HG03039 (cell line): ENCODE results near the gene HAGH.
A peak's percentile ranks its signal among the peaks of the same experiment; 100 is the strongest.

Experiments
- ATAC-seq: cut with Tn5 transposase; IDR thresholded peaks from one replicate; pipeline ENCODE4 v1.9.1; 2021; ENCODE audit warnings: mild to moderate bottlenecking, moderate library complexity; ENCODE audit not compliant: unreplicated experiment

The HAGH gene

DNA sequence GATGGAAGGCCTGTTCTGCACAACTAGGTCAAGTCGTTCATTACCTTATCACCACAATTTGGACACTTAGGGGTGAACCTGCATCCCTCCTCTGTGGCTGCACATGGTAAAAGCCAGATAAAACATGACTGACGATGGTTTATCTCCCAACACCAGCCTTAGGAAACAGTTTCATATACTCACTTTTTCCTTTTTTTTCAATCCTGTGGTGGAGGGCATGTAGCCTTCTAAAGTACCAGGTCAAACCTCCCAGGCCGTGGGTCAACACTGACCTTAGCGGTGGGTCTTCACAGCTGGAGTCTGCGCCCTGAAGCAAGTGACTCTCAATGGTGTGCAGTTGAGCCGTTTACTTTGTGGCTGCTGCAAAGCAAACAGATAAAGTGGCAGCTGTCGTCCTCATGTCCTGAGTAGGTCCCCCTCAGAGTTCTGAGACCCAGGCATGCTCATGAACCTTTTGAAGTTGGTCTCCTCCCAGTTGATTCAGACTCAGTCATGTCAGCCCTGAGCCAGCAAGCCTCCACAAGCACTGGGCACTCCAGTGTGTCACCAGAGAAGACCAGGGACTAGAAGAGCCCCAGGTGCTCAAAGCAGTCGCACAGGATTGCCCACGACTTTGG, 6.3 kb upstream of the HAGH start:
- no peak for ATAC-seq

DNA sequence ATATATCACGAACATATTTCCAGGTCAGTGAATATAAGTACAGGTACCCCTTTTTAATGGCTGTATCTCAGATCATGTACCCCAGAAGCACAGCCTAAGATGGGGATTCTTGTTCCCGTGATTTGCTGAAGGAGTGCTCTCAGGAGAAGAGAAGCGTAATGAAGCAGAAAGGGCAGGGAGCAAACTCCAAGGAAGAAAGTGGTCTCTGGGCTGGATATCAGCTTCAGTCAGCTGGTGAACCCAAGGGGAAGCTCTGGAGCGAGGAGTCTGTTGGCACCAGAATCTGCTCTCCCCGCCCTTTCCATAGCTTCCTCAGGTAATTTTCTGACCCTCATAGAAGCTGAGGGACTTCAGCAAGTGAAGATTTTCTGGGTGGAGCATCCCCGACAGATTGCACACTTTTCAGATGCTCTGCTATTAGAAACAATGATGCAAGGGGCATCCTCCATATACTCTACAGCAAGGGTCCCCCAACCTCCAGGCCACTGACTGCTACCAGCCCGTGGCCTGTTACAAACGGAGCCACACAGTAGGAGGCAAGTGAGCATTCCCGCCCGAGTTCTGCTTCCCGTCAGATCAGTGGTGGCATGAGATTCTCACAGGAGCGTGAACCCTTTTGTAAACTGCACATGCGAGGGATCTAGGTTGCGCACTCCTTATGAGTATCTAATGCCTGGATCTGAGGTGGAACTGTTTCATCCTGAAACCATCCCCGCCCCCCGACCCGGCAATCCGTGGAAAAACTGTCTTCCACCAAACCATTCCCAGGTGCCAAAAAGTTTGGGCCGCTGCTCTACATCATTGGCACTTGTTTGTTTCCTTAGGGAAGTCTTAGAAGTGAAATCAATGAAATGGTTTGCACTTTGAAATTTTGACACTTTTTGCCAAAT, 4.8 kb upstream of the HAGH start:
- ATAC-seq = no peak

DNA sequence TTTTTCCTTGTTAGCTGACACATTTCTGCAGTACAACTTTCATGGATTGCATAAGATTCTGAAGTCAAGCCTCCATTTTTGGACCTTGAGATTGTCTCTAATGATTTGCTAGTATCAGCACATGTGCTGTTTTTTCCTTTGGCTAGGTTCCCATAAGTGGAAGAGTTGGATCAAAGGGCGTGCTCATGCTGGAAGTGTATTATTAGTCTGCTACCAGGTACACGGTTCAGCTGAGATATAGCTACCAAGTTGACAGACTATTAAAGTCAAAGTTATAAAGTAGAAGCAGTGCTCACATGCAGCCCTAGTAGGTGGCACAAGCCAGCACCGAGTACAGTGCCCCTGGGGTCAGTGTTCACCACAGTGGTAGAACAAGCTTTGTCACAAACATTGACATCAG, 3.6 kb upstream of the HAGH start:
- no peak for ATAC-seq

DNA sequence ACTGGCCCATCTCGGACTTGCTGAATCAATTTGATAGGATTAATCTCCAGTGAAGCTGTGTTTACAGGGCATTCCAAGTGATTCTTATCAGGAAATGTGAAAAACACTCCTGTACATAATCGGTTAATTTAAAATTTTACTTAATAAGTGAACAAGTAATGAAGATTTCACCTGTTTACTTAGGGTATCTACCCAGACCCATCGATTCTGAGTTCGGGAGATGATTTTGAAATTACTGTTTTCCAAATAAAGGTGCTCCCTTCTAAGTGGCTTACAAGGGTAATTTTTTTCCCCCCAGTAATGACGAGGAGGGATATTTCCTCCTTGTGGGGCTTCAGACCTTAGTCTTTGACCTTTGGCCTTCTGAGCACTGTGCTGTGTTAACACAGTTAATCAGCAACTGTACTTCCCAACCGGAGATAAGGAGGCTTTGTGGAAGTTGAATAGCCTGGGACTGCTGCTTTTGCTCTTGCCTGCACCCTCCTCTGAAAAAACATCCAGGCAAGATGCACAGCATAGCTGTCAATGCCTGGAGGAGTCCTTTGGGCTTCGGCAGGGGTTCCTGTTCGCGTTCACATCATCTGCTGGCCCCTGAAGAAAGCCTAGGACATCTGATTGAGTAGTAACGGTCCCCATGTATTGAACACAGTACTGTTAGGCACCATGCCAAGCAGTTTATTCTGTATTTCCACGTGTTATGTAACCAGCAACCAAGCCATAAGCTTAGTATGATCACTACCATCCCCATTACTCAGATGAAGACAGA, 2.2 kb upstream of the HAGH start:
- no peak for ATAC-seq

DNA sequence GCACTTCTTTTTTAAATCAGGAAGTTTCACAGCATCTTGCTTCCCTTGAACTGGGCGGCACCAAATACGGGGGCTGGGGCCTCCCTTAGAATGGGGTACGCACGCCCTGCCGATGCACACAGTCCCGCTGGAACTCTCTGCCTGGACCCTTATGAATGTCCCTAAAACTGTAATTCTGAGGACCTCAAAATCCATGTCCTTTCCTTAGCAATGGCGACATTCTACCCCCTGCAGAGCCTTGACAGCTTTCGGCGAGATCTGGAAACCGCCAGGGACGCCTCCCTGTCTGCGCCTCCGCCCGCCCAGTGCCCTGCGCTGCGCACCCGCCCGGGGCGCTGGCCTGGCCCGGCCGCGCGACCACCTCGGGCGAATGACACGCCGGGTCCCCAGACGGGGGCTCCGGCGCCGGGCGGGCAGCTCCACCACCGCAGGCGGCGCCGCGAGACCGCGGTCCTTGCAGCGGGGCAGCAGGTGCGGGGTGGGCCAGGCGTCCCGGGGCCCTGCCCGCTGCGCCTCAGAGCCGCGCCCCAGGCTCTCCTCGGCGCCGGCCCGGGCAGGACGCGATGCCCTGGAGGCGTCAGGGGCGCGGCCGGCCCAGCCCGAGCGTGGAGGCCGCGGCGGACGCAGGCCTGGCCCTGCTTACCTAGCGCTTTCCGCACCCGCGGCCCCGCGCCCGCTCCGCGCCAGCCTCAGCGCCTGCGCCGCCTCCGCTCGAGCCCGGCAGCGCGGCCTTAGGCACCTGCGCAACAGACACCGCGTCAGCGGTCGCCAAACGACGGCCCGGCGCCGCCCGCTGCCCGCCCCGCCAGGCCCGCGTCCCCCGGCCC, 548 bp downstream of the HAGH start:
- peak; percentile 41 for ATAC-seq

DNA sequence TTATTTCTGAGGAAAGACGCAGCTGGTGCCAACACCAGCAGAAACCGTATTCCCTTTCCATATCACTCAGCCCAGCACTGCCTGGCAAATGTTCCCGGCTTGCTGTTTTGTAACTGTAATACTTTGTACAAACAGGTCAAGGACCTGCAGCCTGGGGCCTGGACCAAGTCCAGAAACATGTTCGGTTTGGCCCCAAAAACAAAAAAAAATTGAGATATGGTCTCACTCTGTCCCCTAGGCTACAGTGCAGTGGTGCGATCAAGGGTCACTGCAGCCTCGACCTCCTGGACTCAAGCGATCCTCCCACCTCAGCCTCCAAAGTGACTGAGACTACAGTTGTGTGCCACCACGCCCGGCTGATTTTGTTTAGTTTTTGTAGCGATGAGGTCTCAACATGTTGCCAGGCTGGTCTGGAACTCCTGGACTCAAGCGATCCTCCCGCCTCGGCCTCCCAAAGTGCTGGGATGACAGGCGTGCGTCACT, 1.2 kb downstream of the HAGH start:
- no peak for ATAC-seq

DNA sequence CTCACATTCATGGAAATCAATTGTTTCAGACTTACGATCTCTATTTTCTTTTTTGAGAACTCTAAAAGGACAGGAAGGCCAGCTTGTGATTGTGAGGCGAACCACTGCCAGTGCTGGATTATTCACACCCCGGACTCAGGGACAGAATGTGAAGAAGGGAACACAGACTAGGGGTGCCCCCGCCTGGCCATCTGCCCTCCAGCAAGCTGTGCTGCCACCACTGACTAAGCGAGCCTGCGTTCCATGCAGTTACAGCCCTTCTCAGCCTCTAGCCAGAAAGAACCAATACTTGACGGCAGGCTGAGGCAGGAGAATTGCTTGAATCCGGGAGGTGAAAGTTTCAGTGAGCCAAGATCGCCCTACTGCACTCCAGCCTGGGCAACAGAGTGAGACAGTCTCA, 2.8 kb downstream of the HAGH start:
- no peak for ATAC-seq

DNA sequence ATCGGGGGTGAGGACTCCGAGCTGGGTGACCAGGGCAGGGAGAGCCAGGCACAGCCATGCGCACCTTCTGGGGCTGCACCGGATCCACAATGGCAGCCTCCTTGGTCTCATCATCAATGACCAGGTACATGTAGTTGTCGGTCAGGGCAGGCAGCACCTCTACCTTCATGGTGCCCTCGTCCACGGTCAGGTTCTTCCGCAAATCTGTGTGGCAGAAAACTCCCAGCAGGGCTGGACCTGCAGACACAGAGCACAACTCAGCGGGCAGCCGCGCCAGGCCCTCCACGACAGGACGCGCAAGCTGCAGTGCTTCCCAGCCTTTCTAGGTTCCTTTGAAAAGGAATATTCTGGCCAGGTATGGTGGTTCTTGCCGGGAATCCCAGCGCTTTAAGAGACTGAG, 3.8 kb downstream of the HAGH start:
- no peak for ATAC-seq

DNA sequence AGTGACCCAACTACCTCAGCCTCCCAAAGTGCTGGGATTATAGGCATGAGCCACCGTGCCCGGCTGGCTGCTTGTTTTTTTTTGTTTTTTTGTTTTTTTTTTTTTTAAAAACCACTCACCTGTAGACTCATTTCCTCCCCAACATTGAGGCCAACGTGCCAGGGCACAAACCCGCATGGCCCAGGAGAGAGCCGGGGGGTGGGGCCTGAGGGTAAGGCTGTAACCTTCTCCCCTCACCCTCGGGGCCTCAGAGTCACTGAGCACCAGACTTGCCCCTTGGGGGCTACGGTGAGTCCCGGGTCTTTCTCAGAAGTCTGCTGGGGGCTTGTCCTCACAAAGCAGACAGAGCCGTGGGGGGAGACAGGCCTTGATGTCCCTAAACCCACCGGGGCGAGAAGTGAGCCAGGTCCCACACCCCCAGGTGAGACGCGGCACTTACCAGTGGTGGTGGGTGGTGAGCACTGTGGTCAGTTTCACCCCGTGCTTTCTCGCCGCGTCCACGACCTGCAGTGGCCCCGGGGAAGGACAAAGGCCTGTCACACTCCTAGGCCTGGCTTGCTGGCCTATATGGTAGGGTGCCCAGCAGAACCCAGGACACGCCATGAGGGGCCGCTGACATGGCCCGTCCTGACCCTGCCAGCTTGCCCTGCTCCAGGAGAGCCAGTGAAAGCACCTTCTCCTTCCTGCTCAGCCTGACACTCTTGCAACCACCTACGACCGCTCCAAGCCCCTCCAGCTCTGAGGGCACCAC, 4.6 kb downstream of the HAGH start:
- ATAC-seq = no peak

DNA sequence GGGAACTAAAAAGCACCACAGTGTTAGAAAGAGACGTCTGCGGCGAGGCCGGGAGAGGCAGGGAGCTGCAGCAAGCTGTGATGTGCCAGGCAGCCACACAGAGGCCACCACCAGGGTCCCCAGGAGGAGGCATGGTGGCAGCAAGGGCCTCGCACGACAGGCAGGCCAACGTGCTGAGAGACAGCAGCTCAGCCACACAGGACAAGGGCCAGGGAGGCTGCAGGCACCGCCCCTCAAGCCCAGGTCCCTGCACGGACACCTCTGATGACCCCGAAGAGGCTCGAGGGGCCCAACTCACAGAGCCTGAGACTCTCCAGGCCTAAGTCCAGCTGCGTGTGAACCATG, 5.7 kb downstream of the HAGH start:
- ATAC-seq = no peak

DNA sequence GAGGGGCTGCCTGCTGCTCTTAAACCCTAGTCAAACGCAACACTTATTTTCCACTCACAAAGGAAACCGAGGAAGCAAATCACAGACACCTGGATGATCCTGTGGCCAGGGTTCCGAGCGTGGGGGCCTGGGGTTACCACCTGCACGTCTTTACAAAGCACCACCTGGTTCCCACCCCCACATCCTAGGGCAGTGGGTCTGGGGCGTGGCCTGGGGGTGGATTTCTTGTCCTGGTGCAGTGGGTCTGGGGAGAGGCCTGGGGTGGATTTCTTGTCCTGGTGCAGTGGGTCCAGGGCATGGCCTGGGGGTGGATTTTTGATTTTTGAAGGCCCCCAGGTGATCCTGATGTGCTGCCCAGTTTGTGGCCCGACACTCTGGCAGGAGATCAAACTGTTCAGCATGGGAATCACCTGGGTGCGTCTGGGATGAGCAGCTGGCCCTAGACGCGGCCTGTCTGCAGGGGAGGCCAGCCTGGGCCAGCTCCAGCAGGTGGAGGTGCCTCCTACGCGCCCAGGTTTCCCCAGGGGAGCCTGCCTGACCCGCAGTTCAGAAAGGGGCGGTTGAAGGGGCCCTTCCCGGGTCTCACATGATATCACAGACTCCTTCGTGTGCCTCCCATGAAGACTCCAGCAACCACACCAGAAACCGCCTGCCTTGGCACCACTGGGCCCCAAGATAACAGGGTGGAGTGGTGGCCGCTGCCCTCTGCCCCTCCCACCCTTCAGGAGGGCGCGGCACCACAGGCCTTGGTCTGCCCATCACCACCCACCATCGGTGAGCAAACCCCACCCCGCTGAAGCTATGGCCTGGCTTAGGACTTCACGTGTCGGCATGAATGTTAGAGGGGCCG, 6.3 kb downstream of the HAGH start:
- no peak for ATAC-seq

DNA sequence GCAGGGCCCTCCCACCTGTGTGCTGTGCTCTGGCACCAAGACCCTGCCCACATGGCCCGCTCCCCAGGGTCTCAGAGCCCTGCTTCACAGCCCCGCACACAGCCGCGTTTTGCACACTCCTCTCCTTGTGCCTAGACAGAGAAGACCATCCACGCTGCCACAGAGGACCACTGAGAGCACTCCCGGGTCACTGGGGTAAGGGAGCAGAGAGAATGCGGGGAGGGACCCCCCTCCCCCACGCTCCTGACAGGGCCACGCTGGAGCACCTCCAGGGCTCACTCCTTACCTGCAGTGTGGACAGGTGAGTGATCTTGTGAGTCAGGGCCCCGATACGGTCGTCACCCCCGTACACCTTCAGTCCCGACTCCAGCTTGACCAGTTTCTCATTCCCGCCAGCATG, 7.0 kb downstream of the HAGH start:
- no peak for ATAC-seq

DNA sequence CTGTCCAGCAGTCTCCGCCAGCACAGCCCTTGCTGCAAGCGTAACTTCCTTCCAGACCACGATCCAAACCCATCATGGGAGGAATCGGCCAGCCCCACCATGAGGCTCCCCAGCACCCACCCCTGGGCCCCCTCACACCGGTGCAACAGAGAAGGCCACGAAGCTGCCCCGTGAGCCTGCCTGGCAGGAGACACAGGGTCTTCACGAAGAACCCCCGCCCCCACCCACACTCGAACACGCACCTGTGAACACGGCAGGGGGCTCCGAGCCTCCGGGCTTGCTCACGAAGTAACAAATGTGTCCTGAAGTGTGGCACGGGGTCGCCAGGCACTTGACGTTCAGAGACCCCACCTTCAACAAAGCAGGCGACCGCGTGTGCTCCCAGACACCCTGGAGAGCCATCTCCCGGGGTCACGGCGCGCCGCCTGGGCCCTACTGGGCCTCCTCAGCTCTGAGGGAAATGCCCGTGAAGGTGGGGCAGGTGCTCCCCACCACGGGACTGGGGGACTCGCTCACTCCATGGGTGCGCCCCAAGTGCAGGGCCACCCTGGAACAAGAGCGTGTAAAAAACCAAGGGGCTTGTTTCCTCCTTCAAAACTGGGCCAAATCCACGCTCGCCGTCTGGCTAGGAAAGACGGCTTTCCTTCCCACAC, 7.6 kb downstream of the HAGH start:
- ATAC-seq = no peak

DNA sequence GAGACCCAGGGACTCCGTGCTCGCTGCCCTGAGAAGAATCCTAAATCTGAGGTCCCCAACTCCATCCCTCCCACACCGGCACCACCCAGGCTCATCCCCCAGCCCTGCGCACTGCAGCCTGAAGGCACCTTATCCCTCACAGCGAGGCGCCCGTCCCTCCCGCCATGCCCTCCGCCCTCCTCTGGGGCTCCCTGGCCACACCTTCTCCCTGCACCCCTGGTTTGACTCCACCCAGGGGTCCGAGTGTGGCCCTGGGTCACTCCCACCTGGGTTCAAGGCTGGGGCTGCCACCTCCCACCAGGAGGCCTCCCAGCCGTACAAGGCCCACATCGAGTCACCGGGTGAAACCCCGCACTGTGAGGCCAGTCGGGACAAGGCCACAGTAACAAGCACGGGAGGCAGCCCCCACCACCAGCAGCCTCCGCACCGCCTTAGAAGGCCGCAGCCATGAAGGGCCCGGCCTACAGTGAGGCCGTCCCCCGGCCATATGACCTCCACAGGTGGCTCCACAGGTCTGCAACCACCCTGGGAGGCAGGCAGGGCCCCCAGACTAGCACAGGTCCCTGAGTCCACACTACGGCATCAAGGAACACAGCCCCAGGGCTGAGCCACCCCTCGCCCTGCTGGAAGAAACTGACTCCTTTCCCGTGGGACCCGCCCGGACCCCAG, 8.3 kb downstream of the HAGH start:
- ATAC-seq = no peak

DNA sequence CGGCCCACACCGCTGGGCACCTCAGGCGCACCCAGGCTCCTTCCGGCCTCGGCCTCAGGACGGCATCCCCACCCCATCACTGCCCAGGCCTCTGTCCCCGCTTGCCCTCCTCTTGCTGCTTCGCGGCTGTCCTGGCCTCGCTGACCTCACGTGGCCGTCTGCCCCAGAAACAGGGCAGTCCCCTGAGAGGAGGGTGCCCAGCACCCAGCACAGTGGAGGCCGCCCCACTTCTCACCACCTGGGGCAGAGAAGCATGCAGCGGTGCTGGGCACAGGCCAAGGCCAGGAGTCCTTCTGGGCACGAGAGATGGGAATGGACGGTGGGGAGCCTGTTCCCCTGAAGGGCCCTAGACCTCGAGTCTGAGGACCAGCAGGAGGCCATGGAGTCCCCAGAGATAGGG, 8.9 kb downstream of the HAGH start:
- no peak for ATAC-seq

DNA sequence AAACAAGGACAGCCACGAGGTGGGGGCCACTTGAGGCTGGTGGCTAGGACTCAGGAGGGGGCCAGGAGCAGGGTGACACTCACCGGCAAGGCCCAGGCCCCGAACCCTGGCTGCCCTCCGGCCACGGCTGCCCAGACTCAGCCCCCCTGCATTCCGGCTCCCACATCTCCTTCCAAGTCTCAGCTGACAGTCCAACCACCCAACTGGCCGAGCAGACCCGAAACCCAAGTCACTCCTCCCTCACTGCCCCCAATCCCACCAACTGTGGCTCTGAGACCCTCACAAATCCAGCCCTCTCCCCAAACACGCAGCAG, 9.4 kb downstream of the HAGH start:
- no peak for ATAC-seq

DNA sequence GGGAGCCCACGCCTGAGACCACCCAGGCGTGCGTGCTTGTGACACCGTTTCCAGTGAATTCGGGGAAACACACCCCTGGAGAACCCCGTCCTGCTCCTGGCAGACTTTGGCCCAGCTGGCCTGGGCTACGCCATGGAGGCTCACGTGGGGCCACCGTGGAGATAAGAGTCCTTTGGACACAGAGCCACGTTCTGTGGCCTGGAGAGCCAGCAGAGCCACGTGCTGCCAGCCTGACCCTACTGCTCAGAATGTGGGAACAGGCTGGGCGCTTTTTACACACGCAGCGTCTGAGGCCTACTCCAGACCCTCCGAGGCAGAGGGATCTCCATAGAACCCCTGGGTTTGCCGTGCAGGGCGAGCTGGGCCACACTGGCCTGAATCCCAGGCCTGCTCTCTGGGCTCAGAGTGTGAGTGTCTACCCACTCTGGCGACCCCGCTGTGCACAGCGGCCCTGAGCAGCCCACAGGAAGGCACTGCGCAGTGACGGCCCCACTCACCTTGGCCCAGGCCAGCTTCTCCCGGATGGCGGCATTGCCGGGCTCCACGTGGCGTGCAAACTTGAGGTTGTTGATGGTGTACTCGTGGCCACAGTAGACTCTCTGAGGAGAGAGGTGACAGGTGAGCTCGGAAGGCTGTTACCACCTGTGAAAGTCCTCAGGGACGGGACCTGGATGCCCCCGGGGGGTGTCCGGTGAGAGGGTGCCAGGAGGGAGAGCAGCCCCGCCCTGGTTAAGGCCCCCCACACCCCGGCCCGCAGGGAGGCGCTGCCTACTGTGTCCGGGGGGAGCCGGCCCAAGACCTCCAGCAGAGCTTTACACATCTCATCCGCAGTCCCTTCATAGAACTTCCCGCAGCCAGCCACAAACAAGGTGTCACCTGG, 10.0 kb downstream of the HAGH start:
- ATAC-seq = no peak
